Measurements from ENCODE around the gene SLC27A6. TPM values are rescaled to one million over a fixed set of nuclear protein-coding genes. Genes with fewer than 3 reads are reported as not detected.

Gene SLC27A6
- total RNA-seq, 1 donor from 2014 or later, result not detected

DNA sequence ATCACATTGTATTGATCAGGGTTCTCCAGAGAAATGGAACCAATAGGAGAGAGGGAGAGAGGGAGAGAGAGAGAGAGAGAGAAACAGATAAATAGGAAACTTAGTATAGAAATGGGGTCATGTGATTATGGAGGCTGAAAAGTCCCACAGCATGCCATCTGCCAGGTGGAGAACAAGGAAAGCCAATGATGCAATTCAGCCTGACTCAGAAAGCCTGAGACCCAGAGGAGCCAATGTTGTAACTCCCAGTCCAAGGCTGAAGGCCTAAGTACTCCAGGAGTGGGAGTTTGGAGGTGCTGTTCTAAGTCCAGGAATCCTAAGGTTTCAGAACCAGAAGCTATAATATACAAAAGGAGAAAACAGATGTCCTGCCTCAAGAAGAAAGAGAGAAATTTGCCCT is 80.9 kb downstream of the SLC27A6 start:
- TF ChIP-seq, protein P1, sequence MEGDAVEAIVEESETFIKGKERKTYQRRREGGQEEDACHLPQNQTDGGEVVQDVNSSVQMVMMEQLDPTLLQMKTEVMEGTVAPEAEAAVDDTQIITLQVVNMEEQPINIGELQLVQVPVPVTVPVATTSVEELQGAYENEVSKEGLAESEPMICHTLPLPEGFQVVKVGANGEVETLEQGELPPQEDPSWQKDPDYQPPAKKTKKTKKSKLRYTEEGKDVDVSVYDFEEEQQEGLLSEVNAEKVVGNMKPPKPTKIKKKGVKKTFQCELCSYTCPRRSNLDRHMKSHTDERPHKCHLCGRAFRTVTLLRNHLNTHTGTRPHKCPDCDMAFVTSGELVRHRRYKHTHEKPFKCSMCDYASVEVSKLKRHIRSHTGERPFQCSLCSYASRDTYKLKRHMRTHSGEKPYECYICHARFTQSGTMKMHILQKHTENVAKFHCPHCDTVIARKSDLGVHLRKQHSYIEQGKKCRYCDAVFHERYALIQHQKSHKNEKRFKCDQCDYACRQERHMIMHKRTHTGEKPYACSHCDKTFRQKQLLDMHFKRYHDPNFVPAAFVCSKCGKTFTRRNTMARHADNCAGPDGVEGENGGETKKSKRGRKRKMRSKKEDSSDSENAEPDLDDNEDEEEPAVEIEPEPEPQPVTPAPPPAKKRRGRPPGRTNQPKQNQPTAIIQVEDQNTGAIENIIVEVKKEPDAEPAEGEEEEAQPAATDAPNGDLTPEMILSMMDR (IDR thresholded peaks at IDR 0.05), result no peak
- Histone ChIP-seq H3K27ac (no peak overlapping the region), H3K4me1 (no peaks in the 10 kb centered on the region), H3K4me3 (no peak overlapping the region), H3K36me3 (no peaks in the 10 kb centered on the region), H3K9me3 (peaks cover 4% of the 10 kb centered on the region), H3K27me3 (no peaks in the 10 kb centered on the region)
- DNase-seq, result no peak
- intact Hi-C loops (cut with DNase I), result no loop called here
- no peak for ATAC-seq

DNA sequence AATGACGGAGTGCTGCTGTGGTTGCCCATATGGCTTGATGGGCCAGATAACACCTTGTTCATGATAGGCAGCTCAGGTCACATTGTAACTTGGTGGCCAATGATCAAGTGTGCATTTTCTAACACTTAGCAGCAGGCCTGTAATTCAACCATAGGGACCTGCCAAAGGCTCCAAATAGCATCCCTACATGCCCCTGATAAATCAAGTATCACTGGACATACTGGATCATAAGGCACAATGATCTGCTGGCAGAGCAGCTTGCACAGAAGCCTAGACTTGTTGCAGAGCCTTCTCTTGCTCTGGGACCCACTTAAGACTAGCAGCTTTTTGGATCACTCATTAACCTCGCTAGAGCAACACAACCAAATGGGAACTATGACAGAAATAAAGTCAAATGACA is 83.2 kb downstream of the SLC27A6 start:
- TF ChIP-seq, protein P1 (IDR thresholded peaks at IDR 0.05), result no peak
- Histone ChIP-seq H3K4me1 (no peaks in the 10 kb centered on the region), H3K9me3 (peaks cover 4% of the 10 kb centered on the region), H3K27ac (no peak overlapping the region), H3K27me3 (no peaks in the 10 kb centered on the region), H3K36me3 (no peaks in the 10 kb centered on the region), H3K4me3 (no peak overlapping the region)
- DNase-seq, result no peak
- intact Hi-C loops (cut with DNase I), result no loop called here
- ATAC-seq, result no peak

DNA sequence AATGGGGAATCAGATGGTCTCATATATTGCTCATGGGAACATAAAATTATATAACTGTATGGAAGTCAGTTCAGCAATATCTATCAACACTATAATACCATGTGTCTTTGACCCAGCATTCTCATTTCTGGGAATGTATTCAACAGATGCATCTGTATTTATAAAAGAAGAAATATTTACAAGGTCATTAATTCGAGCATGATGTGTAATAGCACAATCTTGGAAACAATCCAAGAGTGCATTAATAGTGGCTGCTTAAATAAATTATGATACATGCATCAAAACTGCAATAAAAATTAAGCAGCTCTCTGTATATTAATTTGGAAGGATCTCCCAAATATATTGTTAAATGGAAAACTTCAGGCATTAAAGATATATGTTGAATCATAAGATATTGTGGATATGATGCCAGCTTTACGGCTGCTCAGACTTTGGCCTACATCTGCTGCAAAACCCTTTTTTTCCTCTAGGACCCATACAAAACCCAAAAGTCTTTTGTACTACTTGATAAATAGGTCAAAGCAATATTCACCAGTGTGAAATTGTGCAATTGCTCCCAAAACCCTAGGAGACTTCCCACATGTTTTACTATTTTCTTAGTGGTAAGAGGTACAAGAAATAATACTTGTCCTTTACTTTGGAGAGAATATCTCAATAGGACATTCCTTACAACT is 84.0 kb downstream of the SLC27A6 start:
- no peaks in the 10 kb centered on the region for H3K4me1 ChIP-seq
- H3K27ac ChIP-seq, result no peak overlapping the region
- ATAC-seq (no peak), DNase-seq (no peak)
- intact Hi-C loops (cut with DNase I), result no loop called here
- H3K27me3 ChIP-seq, result no peaks in the 10 kb centered on the region
- H3K4me3 ChIP-seq, result no peak overlapping the region
- peaks cover 4% of the 10 kb centered on the region for H3K9me3 ChIP-seq
- TF ChIP-seq, protein P1 (IDR thresholded peaks at IDR 0.05), result no peak
- H3K36me3 ChIP-seq, result no peaks in the 10 kb centered on the region

DNA sequence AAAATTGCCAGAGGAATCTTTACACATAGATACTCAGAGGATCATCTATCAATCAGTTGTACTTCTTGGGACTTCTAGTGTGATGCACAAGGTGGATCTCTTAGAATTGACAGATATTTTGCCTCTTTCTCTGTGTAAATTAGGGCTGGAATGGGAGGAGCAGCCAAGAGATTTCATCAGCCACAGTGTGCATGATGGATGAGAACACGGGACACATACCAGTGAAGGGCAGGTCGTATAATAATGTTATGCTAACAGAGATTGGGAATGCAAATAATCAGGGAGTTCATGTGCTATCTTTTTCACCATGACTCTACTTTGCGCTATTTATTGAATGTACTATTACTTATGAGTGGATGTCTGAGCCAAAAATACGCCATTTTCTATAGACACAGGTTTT is 86.0 kb downstream of the SLC27A6 start:
- Histone ChIP-seq H3K27me3 (no peaks in the 10 kb centered on the region), H3K4me1 (no peaks in the 10 kb centered on the region), H3K4me3 (no peak overlapping the region), H3K27ac (no peak overlapping the region), H3K9me3 (no peaks in the 10 kb centered on the region), H3K36me3 (no peaks in the 10 kb centered on the region)
- intact Hi-C loops (cut with DNase I), result no loop called here
- ATAC-seq (no peak), DNase-seq (no peak)
- TF ChIP-seq, protein P1 (IDR thresholded peaks at IDR 0.05), result no peak

DNA sequence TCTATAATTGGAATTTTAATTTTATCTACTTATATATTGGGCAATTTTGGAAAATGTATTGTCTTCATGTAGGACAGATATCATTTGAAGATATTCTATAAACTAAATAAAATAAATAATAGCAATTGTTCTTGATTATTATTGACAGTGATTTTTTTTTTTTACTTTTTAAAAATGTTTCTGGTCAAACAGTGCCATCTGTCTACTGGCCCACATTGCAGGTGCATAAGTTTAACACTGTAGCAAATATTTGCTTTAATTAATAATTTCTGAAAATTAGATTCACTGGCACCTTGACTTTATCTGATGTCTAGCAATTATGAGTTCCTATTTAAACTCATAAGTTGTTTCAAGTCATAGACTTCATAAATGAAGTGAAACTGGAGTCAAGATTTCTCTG is 88.2 kb downstream of the SLC27A6 start:
- ATAC-seq (no peak), DNase-seq (no peak)
- Histone ChIP-seq H3K36me3 (no peaks in the 10 kb centered on the region), H3K27ac (no peak overlapping the region), H3K9me3 (no peaks in the 10 kb centered on the region), H3K27me3 (no peaks in the 10 kb centered on the region), H3K4me3 (no peak overlapping the region), H3K4me1 (no peaks in the 10 kb centered on the region)
- TF ChIP-seq, protein P1 (IDR thresholded peaks at IDR 0.05), result no peak
- intact Hi-C loops (cut with DNase I), result no loop called here

DNA sequence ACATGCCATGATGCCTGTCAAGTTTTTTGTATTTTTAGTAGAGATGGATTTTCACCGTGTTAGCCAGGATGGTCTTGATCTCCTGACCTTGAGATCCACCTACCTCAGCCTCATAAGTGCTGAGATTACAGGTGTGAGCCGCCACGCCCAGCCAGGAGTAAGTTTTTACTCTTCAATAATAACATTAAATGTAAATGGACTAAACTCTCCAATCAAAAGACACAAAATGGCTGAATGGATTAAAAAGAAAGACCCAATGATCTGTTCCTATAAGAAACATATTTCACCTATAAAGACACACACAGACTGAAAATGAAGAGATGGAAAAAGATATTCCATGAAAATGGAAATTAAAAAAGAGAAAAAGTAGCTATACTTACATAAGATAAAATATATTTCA is 92.0 kb downstream of the SLC27A6 start:
- Histone ChIP-seq H3K9me3 (no peaks in the 10 kb centered on the region), H3K27me3 (no peaks in the 10 kb centered on the region), H3K4me3 (no peak overlapping the region), H3K27ac (no peak overlapping the region), H3K4me1 (no peaks in the 10 kb centered on the region), H3K36me3 (no peaks in the 10 kb centered on the region)
- TF ChIP-seq, protein P1 (IDR thresholded peaks at IDR 0.05), result no peak
- DNase-seq, result no peak
- intact Hi-C loops (cut with DNase I), result no loop called here
- ATAC-seq, result no peak

Data from upper lobe of right lung (tissue), 1 donor.